Type B pancreatic cell (in vitro differentiated cells): ENCODE measurements around the gene SLAIN1. TPM values are rescaled to one million over a fixed set of nuclear protein-coding genes. Genes with fewer than 3 reads are reported as not detected.

ENCODE experiments used
- DNase-seq: peaks from one replicate; pipeline ENCODE4 v3.0.0; 2021; ENCODE audit warnings: mixed read lengths; ENCODE audit not compliant: unreplicated experiment; ENCODE audit errors: extremely low spot score
- H3K27ac Mint-ChIP-seq: 2 replicates; pipeline ENCODE4 v1.8.0; 2021; ENCODE audit warnings: mild to moderate bottlenecking, mixed read lengths
- H3K27me3 Mint-ChIP-seq: 2 replicates; pipeline ENCODE4 v1.8.0; 2021; ENCODE audit warnings: mixed read lengths
- H3K36me3 Mint-ChIP-seq: 2 replicates; pipeline ENCODE4 v1.8.0; 2021; ENCODE audit warnings: mixed read lengths
- H3K4me1 Mint-ChIP-seq: one replicate; pipeline ENCODE4 v1.8.0; 2021; ENCODE audit warnings: mixed read lengths; ENCODE audit not compliant: unreplicated experiment
- H3K4me3 Mint-ChIP-seq: 2 replicates; pipeline ENCODE4 v1.8.0; 2021; ENCODE audit warnings: mild to moderate bottlenecking, mixed read lengths
- H3K9me3 Mint-ChIP-seq: 2 replicates; pipeline ENCODE4 v1.8.0; 2021; ENCODE audit warnings: mixed read lengths
- CTCF ChIP-seq: fragments of 200-600 bp; sonication (generic); conservative IDR thresholded peaks from 2 replicates; pipeline ENCODE4 v1.5.0; 2021; ENCODE audit warnings: antibody characterized with exemption, mild to moderate bottlenecking
- total RNA-seq: library from RNA; stranded (reverse); gene quantifications from 2 replicates; pipeline ENCODE4 v1.2.1, GENCODE V29; 2021; ENCODE audit warnings: low replicate concordance

Gene SLAIN1
- total RNA-seq, 1 donor from 2014 or later: 22.4 TPM

- no peak for DNase-seq
- H3K9me3 Mint-ChIP-seq: no peaks in the 10 kb centered on the region
- peaks cover 25% of the 10 kb centered on the region for H3K27me3 Mint-ChIP-seq
- H3K27ac Mint-ChIP-seq: no peak overlapping the region
- no peak overlapping the region for H3K4me3 Mint-ChIP-seq
- no peak for TF ChIP-seq CTCF
- peaks cover 14% of the 10 kb centered on the region for H3K4me1 Mint-ChIP-seq
- H3K36me3 Mint-ChIP-seq: peaks cover 4% of the 10 kb centered on the region
Observed at GRCh38 chr13:77701305-77701704, 3.8 kb downstream of the SLAIN1 start.

GRCh38 chr13:77702366-77702765 lies 4.9 kb downstream of the SLAIN1 start:
- Mint-ChIP-seq H3K36me3 (peaks cover 11% of the 10 kb centered on the region), H3K27ac (no peak overlapping the region), H3K4me1 (peaks cover 10% of the 10 kb centered on the region), H3K9me3 (peaks cover 4% of the 10 kb centered on the region), H3K4me3 (no peak overlapping the region), H3K27me3 (peaks cover 16% of the 10 kb centered on the region)
- DNase-seq: no peak
- no peak for TF ChIP-seq CTCF

GRCh38 chr13:77703408-77703807 lies 5.9 kb downstream of the SLAIN1 start:
- peaks cover 14% of the 10 kb centered on the region for H3K9me3 Mint-ChIP-seq
- no peak for DNase-seq
- H3K4me1 Mint-ChIP-seq: peaks cover 10% of the 10 kb centered on the region
- H3K27me3 Mint-ChIP-seq: peaks cover 16% of the 10 kb centered on the region
- no peak overlapping the region for H3K4me3 Mint-ChIP-seq
- no peak for TF ChIP-seq CTCF
- H3K36me3 Mint-ChIP-seq: peaks cover 21% of the 10 kb centered on the region
- no peak overlapping the region for H3K27ac Mint-ChIP-seq

GRCh38 chr13:77714119-77714755 lies 16.8 kb downstream of the SLAIN1 start:
- Mint-ChIP-seq H3K9me3 (peaks cover 6% of the 10 kb centered on the region), H3K27ac (no peak overlapping the region)
- no peak for TF ChIP-seq CTCF

GRCh38 chr13:77715233-77715891 lies 17.9 kb downstream of the SLAIN1 start:
- Mint-ChIP-seq H3K4me3 (no peak overlapping the region), H3K27me3 (no peaks in the 10 kb centered on the region), H3K27ac (no peak overlapping the region), H3K36me3 (peaks cover 11% of the 10 kb centered on the region), H3K4me1 (peaks cover 3% of the 10 kb centered on the region), H3K9me3 (peaks cover 6% of the 10 kb centered on the region)
- no peak for TF ChIP-seq CTCF
- no peak for DNase-seq

More at GRCh38 chr13:77714119-77714755, 16.8 kb downstream of the SLAIN1 start:
- Mint-ChIP-seq H3K27me3 (no peaks in the 10 kb centered on the region), H3K4me3 (no peak overlapping the region), H3K4me1 (peaks cover 3% of the 10 kb centered on the region), H3K36me3 (peaks cover 12% of the 10 kb centered on the region)
- DNase-seq: no peak
